ENCODE measurements around the gene SORCS3. TPM values are rescaled to one million over a fixed set of nuclear protein-coding genes. Genes with fewer than 3 reads are reported as not detected.
"Not testable (repeated sequence)": the region's sequence is repeated elsewhere in the genome, so short reads cannot be mapped to it uniquely, and the experiment has no call there.

Gene SORCS3
- total and polyA plus RNA-seq, 4 donors: 3.7 to 15.7 (median 14.8) TPM

DNA sequence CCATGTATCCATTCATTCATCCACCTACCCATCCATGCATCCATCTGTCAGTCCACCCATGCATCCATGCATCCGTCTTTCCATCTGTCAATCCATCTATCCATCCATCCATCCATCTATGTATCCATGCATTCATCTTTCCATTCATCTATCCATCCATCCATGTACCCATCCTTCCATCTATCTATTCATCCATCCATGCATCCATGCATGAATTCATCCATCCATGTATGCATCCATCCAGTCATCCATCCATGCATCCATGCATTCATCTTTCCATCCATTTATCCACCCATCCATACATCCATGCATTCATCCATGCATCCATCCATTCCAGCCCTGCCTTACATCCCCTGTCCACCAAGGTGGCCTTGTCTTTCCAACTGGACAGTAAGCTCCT, 45.7 kb downstream of the SORCS3 start:
- H3K27ac ChIP-seq (ENCODE audit: low read depth, low read length): no peak overlapping the region
- no peak overlapping the region for H3K4me3 ChIP-seq (ENCODE audit: low read depth, low read length)
- peaks cover 15% of the 10 kb centered on the region for H3K4me1 ChIP-seq (ENCODE audit: control insufficient read depth, insufficient read depth, low read length)
- WGBS (ENCODE audit: insufficient coverage): 53% methylated on average over 1 of the region's 1 CpG
- H3K9me3 ChIP-seq (ENCODE audit: control insufficient read depth, insufficient read depth, low read length): no peaks in the 10 kb centered on the region
- no peaks in the 10 kb centered on the region for H3K27me3 ChIP-seq (ENCODE audit: control insufficient read depth, insufficient read depth, low read length)
- no peak for DNase-seq (ENCODE audit: low read depth in 4 of 6, low spot score in 6 of 6)
- no peaks in the 10 kb centered on the region for H3K36me3 ChIP-seq (ENCODE audit: control insufficient read depth, insufficient read depth, low read length)

DNA sequence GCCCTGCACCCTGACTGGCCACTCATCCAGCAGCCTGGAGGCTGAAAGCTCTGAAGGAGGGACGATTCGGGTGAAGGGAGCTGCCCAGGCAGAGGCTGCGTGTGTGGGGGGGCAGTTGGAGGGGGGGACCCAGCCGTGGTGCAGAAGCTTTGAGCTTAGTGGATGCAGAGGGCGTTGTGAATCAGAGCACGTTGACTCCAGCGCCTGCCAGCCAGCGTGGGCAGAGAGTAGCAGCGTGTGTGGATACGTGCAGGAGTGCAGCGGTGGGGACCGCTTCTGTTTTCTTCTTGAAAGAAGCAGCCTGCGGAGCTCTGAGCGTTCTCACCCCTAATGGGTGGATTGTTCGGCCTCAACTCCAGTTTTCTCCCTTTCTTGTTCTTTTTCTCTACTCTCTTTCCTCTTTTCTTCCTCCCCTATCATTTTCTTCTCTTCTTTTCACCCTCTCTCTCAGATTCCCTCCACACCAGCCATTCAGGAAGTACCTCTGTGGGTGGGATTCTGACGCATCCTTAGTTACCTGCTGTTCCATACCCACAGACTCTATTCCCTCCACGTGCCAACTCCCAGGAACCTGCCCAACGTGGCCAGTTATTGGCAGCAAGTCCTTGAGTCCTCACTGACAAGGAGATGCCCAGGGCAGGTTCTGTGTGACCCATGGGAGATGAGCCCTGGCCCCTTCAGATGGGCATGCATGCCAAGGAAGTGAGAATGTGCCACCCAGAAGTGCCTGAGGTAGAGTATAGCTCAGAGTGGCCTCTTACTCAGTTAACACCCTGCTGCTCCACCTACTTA, 47.4 kb downstream of the SORCS3 start:
- no peak overlapping the region for H3K4me3 ChIP-seq (ENCODE audit: low read depth, low read length)
- DNase-seq (ENCODE audit: low read depth in 4 of 6, low spot score in 6 of 6): peak in 3 of 6 donors; percentile 53 to 84 (median 69)
- H3K27ac ChIP-seq (ENCODE audit: low read depth, low read length): no peak overlapping the region

DNA sequence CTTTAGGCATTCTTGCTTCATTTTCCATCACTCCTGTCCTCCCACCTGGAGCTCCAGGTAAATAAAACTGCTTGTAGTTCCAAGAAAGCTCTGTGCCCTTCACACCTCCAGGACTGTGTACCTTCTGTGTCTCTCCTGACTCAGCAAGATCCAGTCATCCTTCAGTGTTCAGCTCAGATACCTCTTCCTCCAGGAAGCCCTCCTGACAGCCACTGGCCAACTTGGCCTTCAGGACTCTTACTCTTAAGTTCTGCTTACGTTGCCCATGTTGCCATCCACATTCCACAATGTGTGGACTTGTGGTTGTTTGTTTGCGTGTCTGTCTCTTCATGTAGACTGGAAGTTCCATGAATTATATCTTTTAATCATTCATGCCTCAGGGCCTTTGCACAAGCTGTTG, 48.0 kb downstream of the SORCS3 start:
- Histone ChIP-seq H3K4me1 (ENCODE audit: control insufficient read depth, insufficient read depth, low read length) (peaks cover 15% of the 10 kb centered on the region), H3K4me3 (ENCODE audit: low read depth, low read length) (no peak overlapping the region), H3K27ac (ENCODE audit: low read depth, low read length) (no peak overlapping the region), H3K9me3 (ENCODE audit: control insufficient read depth, insufficient read depth, low read length) (no peaks in the 10 kb centered on the region), H3K27me3 (ENCODE audit: control insufficient read depth, insufficient read depth, low read length) (no peaks in the 10 kb centered on the region), H3K36me3 (ENCODE audit: control insufficient read depth, insufficient read depth, low read length) (no peaks in the 10 kb centered on the region)
- WGBS (ENCODE audit: insufficient coverage): no CpG with 5 or more reads among the region's 2 CpGs
- DNase-seq (ENCODE audit: low read depth in 4 of 6, low spot score in 6 of 6): no peak

More for the DNA sequence above, 47.4 kb downstream of the SORCS3 start:
- Histone ChIP-seq H3K36me3 (ENCODE audit: control insufficient read depth, insufficient read depth, low read length) (no peaks in the 10 kb centered on the region), H3K27me3 (ENCODE audit: control insufficient read depth, insufficient read depth, low read length) (no peaks in the 10 kb centered on the region), H3K4me1 (ENCODE audit: control insufficient read depth, insufficient read depth, low read length) (peaks cover 15% of the 10 kb centered on the region), H3K9me3 (ENCODE audit: control insufficient read depth, insufficient read depth, low read length) (no peaks in the 10 kb centered on the region)
- WGBS (ENCODE audit: insufficient coverage): 13% methylated on average over 18 of the region's 18 CpGs

DNA sequence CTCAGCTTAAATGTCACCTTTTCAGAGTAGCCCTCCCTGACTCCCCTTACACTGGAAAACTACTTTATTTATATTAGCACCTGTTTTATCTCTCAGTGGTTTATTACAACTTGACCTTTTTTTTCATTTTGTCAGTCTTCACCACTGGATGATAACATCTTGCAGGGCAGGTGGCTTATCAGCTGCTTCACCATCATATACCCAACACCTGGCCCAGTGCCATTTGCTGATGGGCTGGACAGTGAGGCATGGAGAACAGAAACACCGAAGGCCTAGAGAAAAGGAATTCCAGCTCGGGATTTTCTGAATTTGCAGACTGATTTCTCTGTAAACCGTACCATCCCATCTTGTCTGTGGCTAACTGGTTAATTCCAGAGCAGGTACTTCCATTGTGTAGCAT, 48.5 kb downstream of the SORCS3 start:
- no peak for DNase-seq (ENCODE audit: low read depth in 4 of 6, low spot score in 6 of 6)
- no peak overlapping the region for H3K27ac ChIP-seq (ENCODE audit: low read depth, low read length)
- H3K4me1 ChIP-seq (ENCODE audit: control insufficient read depth, insufficient read depth, low read length): peaks cover 15% of the 10 kb centered on the region
- H3K27me3 ChIP-seq (ENCODE audit: control insufficient read depth, insufficient read depth, low read length): no peaks in the 10 kb centered on the region
- H3K4me3 ChIP-seq (ENCODE audit: low read depth, low read length): no peak overlapping the region
- 83% methylated on average over 3 of the region's 3 CpGs for WGBS (ENCODE audit: insufficient coverage)
- no peaks in the 10 kb centered on the region for H3K9me3 ChIP-seq (ENCODE audit: control insufficient read depth, insufficient read depth, low read length)
- H3K36me3 ChIP-seq (ENCODE audit: control insufficient read depth, insufficient read depth, low read length): no peaks in the 10 kb centered on the region

DNA sequence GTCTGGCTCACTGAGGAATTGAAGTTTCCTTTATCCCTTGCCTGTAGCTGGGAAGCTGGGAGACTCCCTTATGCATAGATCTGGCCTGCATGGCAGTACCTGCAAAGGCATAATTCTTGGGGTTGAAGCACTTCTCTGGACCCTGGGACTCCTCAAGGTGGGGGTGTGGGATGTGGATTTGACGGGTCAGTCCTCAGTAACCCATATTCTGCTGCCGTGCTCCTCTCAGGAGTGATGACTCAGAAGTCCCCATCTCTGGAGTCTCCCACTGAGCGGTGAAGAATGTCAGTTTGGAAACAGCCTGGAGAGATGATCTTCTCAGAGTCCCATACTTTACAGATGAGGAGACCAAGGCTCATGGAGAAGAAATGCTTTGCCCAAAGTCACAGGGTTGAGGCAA, 49.0 kb downstream of the SORCS3 start:
- no peak for DNase-seq (ENCODE audit: low read depth in 4 of 6, low spot score in 6 of 6)
- Histone ChIP-seq H3K4me3 (ENCODE audit: low read depth, low read length) (no peak overlapping the region), H3K27me3 (ENCODE audit: control insufficient read depth, insufficient read depth, low read length) (no peaks in the 10 kb centered on the region), H3K4me1 (ENCODE audit: control insufficient read depth, insufficient read depth, low read length) (peaks cover 15% of the 10 kb centered on the region), H3K27ac (ENCODE audit: low read depth, low read length) (no peak overlapping the region), H3K36me3 (ENCODE audit: control insufficient read depth, insufficient read depth, low read length) (no peaks in the 10 kb centered on the region), H3K9me3 (ENCODE audit: control insufficient read depth, insufficient read depth, low read length) (no peaks in the 10 kb centered on the region)
- 100% methylated on average over 3 of the region's 3 CpGs for WGBS (ENCODE audit: insufficient coverage)

DNA sequence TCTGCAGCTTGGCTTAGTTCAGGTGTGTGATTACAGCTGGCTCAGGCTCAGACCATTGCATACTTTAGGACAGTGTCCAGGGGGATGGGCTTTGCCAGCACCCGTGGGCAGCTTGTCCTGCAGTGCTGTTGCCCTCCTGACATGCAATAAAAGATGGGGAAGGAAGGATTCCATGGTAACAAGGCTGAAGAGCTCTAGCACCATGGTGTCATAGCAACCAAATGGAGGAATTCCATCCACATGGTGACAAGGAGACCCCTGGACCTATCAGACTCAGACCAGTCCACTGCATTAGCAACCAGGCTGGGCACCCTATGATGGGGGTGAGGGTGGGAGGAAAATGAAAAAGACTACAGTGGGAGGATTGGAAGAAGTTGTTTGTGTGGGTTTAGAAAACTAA, 49.9 kb downstream of the SORCS3 start:
- DNase-seq (ENCODE audit: low read depth in 4 of 6, low spot score in 6 of 6): peak in 2 of 6 donors; percentile 65 to 69
- 14% methylated on average over 1 of the region's 1 CpG for whole genome bisulfite sequencing (ENCODE audit: insufficient coverage)
- no peaks in the 10 kb centered on the region for H3K9me3 ChIP-seq (ENCODE audit: control insufficient read depth, insufficient read depth, low read length)
- H3K27ac ChIP-seq (ENCODE audit: low read depth, low read length): no peak overlapping the region
- peaks cover 15% of the 10 kb centered on the region for H3K4me1 ChIP-seq (ENCODE audit: control insufficient read depth, insufficient read depth, low read length)
- H3K4me3 ChIP-seq (ENCODE audit: low read depth, low read length): no peak overlapping the region
- H3K36me3 ChIP-seq (ENCODE audit: control insufficient read depth, insufficient read depth, low read length): no peaks in the 10 kb centered on the region
- no peaks in the 10 kb centered on the region for H3K27me3 ChIP-seq (ENCODE audit: control insufficient read depth, insufficient read depth, low read length)

DNA sequence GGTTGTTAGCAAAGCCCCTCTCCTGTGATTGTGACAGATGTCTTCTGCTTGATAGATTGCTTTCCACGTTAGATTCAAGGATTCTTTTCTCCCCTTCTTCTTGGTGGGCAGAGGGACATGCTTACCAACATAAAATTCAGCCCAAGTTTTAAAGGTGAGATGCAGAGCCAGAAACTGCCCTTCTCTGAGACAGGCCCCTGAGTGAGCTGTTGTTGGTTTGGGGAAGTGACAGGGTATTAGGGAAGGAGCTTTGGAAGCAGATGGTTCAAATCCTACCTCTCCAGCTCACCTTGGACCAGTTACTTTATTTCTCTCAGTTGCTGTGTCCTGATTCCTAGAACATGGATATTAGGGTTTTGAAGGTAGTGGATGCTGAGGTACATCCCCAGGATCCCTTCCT, 53.0 kb downstream of the SORCS3 start:
- Histone ChIP-seq H3K4me1 (ENCODE audit: control insufficient read depth, insufficient read depth, low read length) (peaks cover 4% of the 10 kb centered on the region), H3K4me3 (ENCODE audit: low read depth, low read length) (no peak overlapping the region), H3K27ac (ENCODE audit: low read depth, low read length) (no peak overlapping the region), H3K9me3 (ENCODE audit: control insufficient read depth, insufficient read depth, low read length) (no peaks in the 10 kb centered on the region), H3K27me3 (ENCODE audit: control insufficient read depth, insufficient read depth, low read length) (no peaks in the 10 kb centered on the region), H3K36me3 (ENCODE audit: control insufficient read depth, insufficient read depth, low read length) (no peaks in the 10 kb centered on the region)
- no peak for DNase-seq (ENCODE audit: low read depth in 4 of 6, low spot score in 6 of 6)
- WGBS (ENCODE audit: insufficient coverage): no CpG with 5 or more reads among the region's 1 CpG

DNA sequence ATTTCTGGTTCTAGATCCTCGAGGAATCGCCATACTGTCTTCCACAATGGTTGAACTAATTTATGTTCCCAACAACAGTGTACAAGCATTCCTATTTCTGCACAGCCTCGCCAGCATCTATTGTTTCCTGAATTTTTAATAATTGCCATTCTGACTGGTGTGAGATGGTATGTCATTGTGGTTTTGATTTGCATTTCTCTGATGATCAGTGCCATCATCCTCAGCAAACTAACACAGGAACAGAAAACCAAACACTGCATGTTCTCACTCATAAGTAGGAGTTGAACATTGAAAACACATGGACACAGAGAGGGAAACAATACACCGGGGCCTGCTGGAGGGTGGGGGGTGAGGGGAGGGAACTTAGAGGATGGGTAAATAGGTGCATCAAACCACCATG, 62.2 kb downstream of the SORCS3 start:
- WGBS (ENCODE audit: insufficient coverage): no CpG with 5 or more reads among the region's 4 CpGs

DNA sequence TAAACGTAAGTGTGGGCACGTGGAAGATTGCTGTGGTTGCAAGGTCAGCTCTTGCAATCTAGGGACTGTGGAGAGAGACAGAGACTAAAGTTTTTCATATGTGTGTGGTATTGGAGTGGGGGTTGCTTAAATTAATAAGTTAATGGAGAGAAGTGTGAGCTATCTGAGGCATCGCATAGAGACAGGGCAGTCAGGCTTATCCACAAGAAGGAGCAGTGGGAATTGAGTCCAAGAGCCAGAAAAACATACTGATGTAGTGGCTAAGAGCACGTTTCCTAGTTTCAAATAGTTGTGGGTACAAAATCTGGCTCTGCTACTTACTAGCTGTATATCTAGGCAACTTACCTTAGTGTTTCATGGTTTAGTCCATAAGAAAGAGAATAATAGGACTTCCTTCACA, 65.8 kb downstream of the SORCS3 start:
- peaks cover 2% of the 10 kb centered on the region for H3K4me1 ChIP-seq (ENCODE audit: control insufficient read depth, insufficient read depth, low read length)
- H3K36me3 ChIP-seq (ENCODE audit: control insufficient read depth, insufficient read depth, low read length): no peaks in the 10 kb centered on the region
- H3K9me3 ChIP-seq (ENCODE audit: control insufficient read depth, insufficient read depth, low read length): no peaks in the 10 kb centered on the region
- DNase-seq (ENCODE audit: low read depth in 4 of 6, low spot score in 6 of 6): no peak
- H3K27me3 ChIP-seq (ENCODE audit: control insufficient read depth, insufficient read depth, low read length): no peaks in the 10 kb centered on the region
- no peak overlapping the region for H3K27ac ChIP-seq (ENCODE audit: low read depth, low read length)
- 80% methylated on average over 3 of the region's 4 CpGs for WGBS (ENCODE audit: insufficient coverage)
- H3K4me3 ChIP-seq (ENCODE audit: low read depth, low read length): no peak overlapping the region

More for the DNA sequence above, 62.2 kb downstream of the SORCS3 start:
- not testable (repeated sequence) for H3K9me3 ChIP-seq (ENCODE audit: control insufficient read depth, insufficient read depth, low read length); DNase-seq (ENCODE audit: low read depth in 4 of 6, low spot score in 6 of 6); H3K27me3 ChIP-seq (ENCODE audit: control insufficient read depth, insufficient read depth, low read length); H3K36me3 ChIP-seq (ENCODE audit: control insufficient read depth, insufficient read depth, low read length); H3K4me3 ChIP-seq (ENCODE audit: low read depth, low read length); H3K4me1 ChIP-seq (ENCODE audit: control insufficient read depth, insufficient read depth, low read length); H3K27ac ChIP-seq (ENCODE audit: low read depth, low read length)
